HG03432 (cell line): ENCODE data around the gene COQ2.

Source experiments
- ATAC-seq: cut with Tn5 transposase; IDR thresholded peaks from one replicate; pipeline ENCODE4 v1.9.1; 2021; ENCODE audit warnings: mild to moderate bottlenecking, moderate library complexity; ENCODE audit not compliant: unreplicated experiment

COQ2 gene

DNA sequence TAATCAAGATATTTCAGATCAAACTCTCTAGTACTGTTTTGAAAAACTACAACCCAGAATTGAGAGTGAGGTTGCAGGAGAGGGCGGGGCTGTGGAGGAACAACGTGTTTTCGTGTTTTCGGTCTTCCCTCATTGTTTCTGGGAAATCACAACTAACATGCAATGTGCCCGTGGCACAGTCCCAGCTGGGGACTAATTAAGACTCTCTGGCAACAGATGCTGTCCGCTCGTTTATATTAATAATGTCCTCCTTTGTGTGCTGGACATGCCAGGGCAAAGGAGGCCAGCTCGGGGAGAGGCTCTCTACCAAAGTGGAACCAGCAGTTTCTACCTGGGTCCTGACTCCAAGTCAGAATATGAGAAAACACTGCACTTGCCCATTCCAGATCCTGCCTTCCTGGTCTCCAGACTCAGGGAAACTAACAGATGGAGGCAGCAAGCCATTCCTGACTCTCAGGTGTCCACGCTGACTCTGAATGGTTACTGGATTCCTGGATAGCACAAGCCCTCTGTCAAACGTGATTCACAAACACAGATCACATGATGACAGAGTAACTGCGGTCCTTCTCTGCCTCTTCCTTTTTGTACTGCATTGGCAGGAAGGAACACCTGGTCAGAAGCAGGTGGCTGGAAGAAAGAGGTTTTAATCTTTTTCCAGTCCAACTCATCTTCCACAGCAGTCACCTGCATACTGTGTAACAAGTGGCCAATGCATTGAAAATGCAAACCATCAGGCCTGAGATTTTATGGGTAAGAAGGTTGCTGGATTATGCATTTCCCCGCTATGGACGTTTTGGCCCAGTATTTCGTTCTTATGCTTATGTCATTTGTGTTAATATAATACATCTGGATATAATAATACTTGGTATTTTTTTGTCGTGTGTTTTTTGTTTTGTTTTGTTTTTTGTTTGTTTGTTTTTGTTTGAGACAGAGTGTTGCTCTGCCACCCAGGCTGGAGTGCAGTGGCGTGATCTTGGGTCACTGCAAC, 65.0 kb downstream of the COQ2 start:
- ATAC-seq = peak; percentile 16

GRCh38 chr4:83217721-83218522, 66.7 kb downstream of the COQ2 start:
- peak; percentile 81 for ATAC-seq

DNA sequence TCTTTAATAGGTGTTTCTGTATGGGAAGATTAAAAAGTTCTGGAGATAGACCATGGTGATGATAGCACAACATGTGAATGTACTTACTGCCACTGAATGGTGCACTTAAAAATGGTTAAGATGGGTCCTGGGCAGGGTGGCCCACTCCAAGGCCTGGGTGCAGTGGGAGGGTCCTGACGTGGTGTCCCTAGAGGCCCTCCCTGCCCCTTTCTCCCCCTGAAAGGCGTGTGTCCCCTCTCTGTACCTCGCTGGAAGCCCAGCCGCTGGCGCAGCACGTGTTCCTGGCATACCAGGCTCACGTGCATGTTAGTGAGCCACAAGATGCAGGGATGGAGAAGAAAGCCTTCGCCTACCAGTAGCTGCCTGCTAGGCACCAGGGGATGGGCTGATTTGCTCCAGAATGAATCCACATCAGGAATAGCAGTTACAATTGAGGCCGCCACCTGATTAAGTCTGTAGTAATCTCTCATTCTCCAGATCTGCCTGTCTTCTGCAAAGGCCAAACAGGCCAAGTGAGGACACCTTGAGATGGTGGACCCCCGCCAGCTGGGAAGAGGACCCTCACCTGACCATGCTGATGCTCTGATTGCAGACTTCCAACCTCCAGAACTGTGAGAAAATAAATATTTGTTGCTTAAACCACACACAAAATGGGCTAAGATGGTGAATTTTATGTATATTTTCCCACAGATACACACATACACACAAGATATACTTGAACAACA, 67.5 kb downstream of the COQ2 start:
- ATAC-seq = no peak

- no peak for ATAC-seq
Observed at GRCh38 chr4:83214079-83214478, 70.5 kb downstream of the COQ2 start.
